ENCODE measurements around the gene TINAGL1.

TINAGL1 gene

GRCh38 chr1:31617916-31618746 lies 41.8 kb downstream of the TINAGL1 start:
- no peak for TF ChIP-seq EZH2phosphoT487 (IDR thresholded peaks at IDR 0.05; ENCODE audit: borderline replicate concordance)
- TF ChIP-seq, protein P1, sequence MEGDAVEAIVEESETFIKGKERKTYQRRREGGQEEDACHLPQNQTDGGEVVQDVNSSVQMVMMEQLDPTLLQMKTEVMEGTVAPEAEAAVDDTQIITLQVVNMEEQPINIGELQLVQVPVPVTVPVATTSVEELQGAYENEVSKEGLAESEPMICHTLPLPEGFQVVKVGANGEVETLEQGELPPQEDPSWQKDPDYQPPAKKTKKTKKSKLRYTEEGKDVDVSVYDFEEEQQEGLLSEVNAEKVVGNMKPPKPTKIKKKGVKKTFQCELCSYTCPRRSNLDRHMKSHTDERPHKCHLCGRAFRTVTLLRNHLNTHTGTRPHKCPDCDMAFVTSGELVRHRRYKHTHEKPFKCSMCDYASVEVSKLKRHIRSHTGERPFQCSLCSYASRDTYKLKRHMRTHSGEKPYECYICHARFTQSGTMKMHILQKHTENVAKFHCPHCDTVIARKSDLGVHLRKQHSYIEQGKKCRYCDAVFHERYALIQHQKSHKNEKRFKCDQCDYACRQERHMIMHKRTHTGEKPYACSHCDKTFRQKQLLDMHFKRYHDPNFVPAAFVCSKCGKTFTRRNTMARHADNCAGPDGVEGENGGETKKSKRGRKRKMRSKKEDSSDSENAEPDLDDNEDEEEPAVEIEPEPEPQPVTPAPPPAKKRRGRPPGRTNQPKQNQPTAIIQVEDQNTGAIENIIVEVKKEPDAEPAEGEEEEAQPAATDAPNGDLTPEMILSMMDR (conservative IDR thresholded peaks at IDR 0.05; ENCODE audit: low read length) = peak; percentile 71
- no peaks in the 10 kb centered on the region for H3K36me3 ChIP-seq (ENCODE audit: insufficient read depth, low read length)
- no peaks in the 10 kb centered on the region for H3F3A ChIP-seq (ENCODE audit: low read depth)
- peak overlapping the region; percentile 72 for H3K4me2 ChIP-seq (ENCODE audit: low read depth, low read length, poor library complexity, severe bottlenecking)
- H3K27me3 ChIP-seq (ENCODE audit: insufficient read depth, low read length, poor library complexity, severe bottlenecking) = no peaks in the 10 kb centered on the region
- no peaks in the 10 kb centered on the region for H3K9me2 ChIP-seq (replicated peaks; ENCODE audit: low read depth, low read length)
- H2AFZ ChIP-seq (ENCODE audit: low read length) = 0 out of 2 replicates have a peak overlapping the region, but pooled peaks have one; percentile 12
- no peaks in the 10 kb centered on the region for H3K9me3 ChIP-seq (ENCODE audit: insufficient read depth, low read depth, low read length)
- no peaks in the 10 kb centered on the region for H3K79me2 ChIP-seq (ENCODE audit: insufficient read depth, low read length)
- H4K20me1 ChIP-seq (ENCODE audit: insufficient read depth, low read length, poor library complexity, severe bottlenecking) = no peaks in the 10 kb centered on the region
- no peaks in the 10 kb centered on the region for H3K4me1 ChIP-seq (ENCODE audit: insufficient read depth, low read length, poor library complexity, severe bottlenecking)
- peak overlapping the region; percentile 62 for H3K4me3 ChIP-seq (ENCODE audit: low read length, poor library complexity, severe bottlenecking)
- no peak overlapping the region for H3K9ac ChIP-seq (ENCODE audit: low read depth, low read length, poor library complexity, severe bottlenecking)

DNA sequence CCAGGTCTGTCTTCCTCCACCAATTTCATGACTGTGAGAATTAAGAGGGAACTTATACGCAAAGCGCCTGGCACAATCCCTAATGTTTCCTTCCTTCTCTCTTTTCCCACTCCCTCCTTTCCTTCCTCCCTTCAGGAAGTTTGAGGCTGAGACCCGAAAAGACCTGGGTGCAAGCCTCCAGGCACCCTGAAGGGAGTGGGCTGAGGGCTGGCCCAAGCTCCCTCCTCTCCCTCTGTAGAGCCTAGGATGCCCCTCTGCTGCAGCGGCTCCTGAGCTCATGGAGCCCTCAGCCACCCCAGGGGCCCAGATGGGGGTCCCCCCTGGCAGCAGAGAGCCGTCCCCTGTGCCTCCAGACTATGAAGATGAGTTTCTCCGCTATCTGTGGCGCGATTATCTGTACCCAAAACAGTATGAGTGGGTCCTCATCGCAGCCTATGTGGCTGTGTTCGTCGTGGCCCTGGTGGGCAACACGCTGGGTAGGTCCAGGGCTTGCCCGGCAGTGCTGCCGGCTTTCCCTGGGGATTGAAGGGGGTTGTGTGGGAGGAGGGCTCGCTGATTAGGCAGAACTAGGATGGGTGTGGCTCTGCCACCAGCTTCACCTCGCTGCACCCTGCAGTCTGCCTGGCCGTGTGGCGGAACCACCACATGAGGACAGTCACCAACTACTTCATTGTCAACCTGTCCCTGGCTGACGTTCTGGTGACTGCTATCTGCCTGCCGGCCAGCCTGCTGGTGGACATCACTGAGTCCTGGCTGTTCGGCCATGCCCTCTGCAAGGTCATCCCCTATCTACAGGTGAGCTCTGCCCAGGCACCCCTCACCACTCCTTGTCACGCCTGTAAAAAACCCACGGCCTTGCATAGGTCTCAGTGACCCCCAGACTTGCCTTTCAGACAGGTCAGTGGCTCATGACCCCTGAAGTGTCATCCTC lies 42.9 kb downstream of the TINAGL1 start:
- Histone ChIP-seq H4K20me1 (ENCODE audit: insufficient read depth, low read length, poor library complexity, severe bottlenecking) (no peaks in the 10 kb centered on the region), H3K79me2 (ENCODE audit: insufficient read depth, low read length) (no peaks in the 10 kb centered on the region), H3K9me2 (replicated peaks; ENCODE audit: low read depth, low read length) (no peaks in the 10 kb centered on the region), H3K4me1 (ENCODE audit: insufficient read depth, low read length, poor library complexity, severe bottlenecking) (no peaks in the 10 kb centered on the region), H3K9ac (ENCODE audit: low read depth, low read length, poor library complexity, severe bottlenecking) (no peak overlapping the region), H3F3A (ENCODE audit: low read depth) (no peaks in the 10 kb centered on the region), H3K9me3 (ENCODE audit: insufficient read depth, low read depth, low read length) (no peaks in the 10 kb centered on the region), H3K36me3 (ENCODE audit: insufficient read depth, low read length) (no peaks in the 10 kb centered on the region), H3K4me2 (ENCODE audit: low read depth, low read length, poor library complexity, severe bottlenecking) (no peak overlapping the region), H3K4me3 (ENCODE audit: low read length, poor library complexity, severe bottlenecking) (no peak overlapping the region), H2AFZ (ENCODE audit: low read length) (no peak overlapping the region), H3K27me3 (ENCODE audit: insufficient read depth, low read length, poor library complexity, severe bottlenecking) (no peaks in the 10 kb centered on the region)
- no peak for TF ChIP-seq EZH2phosphoT487 (IDR thresholded peaks at IDR 0.05; ENCODE audit: borderline replicate concordance)
- TF ChIP-seq, protein P1 (conservative IDR thresholded peaks at IDR 0.05; ENCODE audit: low read length) = no peak

DNA sequence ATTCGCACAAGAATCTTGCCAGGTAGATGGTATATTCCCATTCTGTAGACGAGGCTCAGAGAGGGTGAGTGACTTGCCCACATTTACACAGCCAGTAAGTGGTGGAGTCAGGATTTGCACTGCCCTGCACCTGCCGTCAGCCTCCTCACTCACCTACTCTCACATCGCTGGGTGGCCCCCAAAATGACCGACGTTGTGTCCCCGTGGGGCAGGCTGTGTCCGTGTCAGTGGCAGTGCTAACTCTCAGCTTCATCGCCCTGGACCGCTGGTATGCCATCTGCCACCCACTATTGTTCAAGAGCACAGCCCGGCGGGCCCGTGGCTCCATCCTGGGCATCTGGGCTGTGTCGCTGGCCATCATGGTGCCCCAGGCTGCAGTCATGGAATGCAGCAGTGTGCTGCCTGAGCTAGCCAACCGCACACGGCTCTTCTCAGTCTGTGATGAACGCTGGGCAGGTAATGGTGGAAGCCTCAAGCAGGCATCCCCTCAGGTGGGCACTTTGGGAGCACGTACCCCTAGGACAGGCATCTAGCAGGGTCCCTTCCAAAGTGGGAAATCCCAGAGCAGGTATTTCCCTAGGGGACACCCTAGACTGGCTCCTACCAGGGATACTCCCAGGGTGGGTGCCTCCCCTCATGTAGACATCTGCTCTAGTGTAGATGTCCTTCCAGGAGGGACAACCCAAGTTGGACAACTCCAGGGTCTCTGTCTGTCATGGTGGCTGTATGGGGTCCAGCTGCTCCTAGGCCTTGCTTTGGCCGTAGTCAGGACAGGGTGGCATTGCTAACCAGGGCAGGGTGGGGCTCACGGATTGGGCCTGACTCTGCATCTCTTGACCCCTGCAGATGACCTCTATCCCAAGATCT lies 44.5 kb downstream of the TINAGL1 start:
- Histone ChIP-seq H4K20me1 (ENCODE audit: insufficient read depth, low read length, poor library complexity, severe bottlenecking) (no peaks in the 10 kb centered on the region), H3K79me2 (ENCODE audit: insufficient read depth, low read length) (no peaks in the 10 kb centered on the region), H2AFZ (ENCODE audit: low read length) (no peak overlapping the region), H3K9me2 (replicated peaks; ENCODE audit: low read depth, low read length) (no peaks in the 10 kb centered on the region), H3K4me1 (ENCODE audit: insufficient read depth, low read length, poor library complexity, severe bottlenecking) (no peaks in the 10 kb centered on the region), H3K36me3 (ENCODE audit: insufficient read depth, low read length) (0 out of 2 replicates have a peak, but pooled peaks cover 5% of the 10 kb centered on the region), H3K27me3 (ENCODE audit: insufficient read depth, low read length, poor library complexity, severe bottlenecking) (no peaks in the 10 kb centered on the region), H3K9me3 (ENCODE audit: insufficient read depth, low read depth, low read length) (no peaks in the 10 kb centered on the region), H3K4me3 (ENCODE audit: low read length, poor library complexity, severe bottlenecking) (no peak overlapping the region), H3K4me2 (ENCODE audit: low read depth, low read length, poor library complexity, severe bottlenecking) (no peak overlapping the region), H3K9ac (ENCODE audit: low read depth, low read length, poor library complexity, severe bottlenecking) (no peak overlapping the region), H3F3A (ENCODE audit: low read depth) (no peaks in the 10 kb centered on the region)
- TF ChIP-seq, protein P1 (conservative IDR thresholded peaks at IDR 0.05; ENCODE audit: low read length) = no peak
- no peak for TF ChIP-seq EZH2phosphoT487 (IDR thresholded peaks at IDR 0.05; ENCODE audit: borderline replicate concordance)
